Measurements from ENCODE around the gene GNAI3.

DNA sequence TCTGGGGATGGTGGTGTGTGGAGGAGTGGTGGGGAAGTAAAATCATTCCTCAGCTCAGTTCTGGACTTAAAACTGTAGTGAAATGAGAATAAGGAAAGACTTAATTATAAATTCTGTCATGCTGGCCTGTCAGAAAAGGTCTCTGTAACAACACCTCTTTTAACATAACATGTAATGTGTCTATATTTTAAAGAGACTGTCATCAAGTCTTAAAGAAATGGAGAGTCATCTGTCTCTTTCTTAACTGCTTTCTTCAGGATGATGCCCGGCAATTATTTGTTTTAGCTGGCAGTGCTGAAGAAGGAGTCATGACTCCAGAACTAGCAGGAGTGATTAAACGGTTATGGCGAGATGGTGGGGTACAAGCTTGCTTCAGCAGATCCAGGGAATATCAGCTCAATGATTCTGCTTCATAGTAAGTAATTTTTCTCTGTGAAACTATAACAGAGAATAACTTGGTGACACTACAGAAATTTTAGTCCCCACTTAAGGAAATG lies 30.6 kb downstream of the GNAI3 start:
- TF ChIP-seq, protein P1, sequence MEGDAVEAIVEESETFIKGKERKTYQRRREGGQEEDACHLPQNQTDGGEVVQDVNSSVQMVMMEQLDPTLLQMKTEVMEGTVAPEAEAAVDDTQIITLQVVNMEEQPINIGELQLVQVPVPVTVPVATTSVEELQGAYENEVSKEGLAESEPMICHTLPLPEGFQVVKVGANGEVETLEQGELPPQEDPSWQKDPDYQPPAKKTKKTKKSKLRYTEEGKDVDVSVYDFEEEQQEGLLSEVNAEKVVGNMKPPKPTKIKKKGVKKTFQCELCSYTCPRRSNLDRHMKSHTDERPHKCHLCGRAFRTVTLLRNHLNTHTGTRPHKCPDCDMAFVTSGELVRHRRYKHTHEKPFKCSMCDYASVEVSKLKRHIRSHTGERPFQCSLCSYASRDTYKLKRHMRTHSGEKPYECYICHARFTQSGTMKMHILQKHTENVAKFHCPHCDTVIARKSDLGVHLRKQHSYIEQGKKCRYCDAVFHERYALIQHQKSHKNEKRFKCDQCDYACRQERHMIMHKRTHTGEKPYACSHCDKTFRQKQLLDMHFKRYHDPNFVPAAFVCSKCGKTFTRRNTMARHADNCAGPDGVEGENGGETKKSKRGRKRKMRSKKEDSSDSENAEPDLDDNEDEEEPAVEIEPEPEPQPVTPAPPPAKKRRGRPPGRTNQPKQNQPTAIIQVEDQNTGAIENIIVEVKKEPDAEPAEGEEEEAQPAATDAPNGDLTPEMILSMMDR (IDR thresholded peaks at IDR 0.05) = no peak
- TF ChIP-seq POLR2A (IDR thresholded peaks at IDR 0.05) = no peak
